Muscle layer of duodenum (tissue), 2 donors: ENCODE results near the gene GPR162.

ENCODE experiments used
- H3K27ac ChIP-seq: one replicate; pipeline ENCODE4 v1.7.0; 2013; ENCODE audit warnings: mild to moderate bottlenecking, low read length
- H3K27me3 ChIP-seq: one replicate; pipeline ENCODE4 v1.7.0; 2013; ENCODE audit warnings: low read depth, mild to moderate bottlenecking, control low read depth, low read length
- H3K36me3 ChIP-seq, 2 donors: one replicate each; pipeline ENCODE4 v1.7.0; 2013; ENCODE audit warnings: low read length in 2 of 2, control low read depth in 1 of 2, mild to moderate bottlenecking in 1 of 2; ENCODE audit not compliant: insufficient read depth in 2 of 2, control insufficient read depth in 1 of 2
- H3K4me1 ChIP-seq, 2 donors: one replicate each; pipeline ENCODE4 v1.7.0; 2013; ENCODE audit warnings: low read length in 2 of 2, mild to moderate bottlenecking in 2 of 2, control low read depth in 1 of 2, moderate library complexity in 1 of 2; ENCODE audit not compliant: insufficient read depth in 2 of 2, control insufficient read depth in 1 of 2
- H3K4me3 ChIP-seq, 2 donors: one replicate each; pipeline ENCODE4 v1.7.0; 2013; ENCODE audit warnings: low read length in 2 of 2, low read depth in 1 of 2, mild to moderate bottlenecking in 1 of 2
- H3K9me3 ChIP-seq, 2 donors: one replicate each; pipeline ENCODE4 v1.7.0; 2013; ENCODE audit warnings: low read length in 2 of 2, control low read depth in 1 of 2, mild to moderate bottlenecking in 1 of 2; ENCODE audit not compliant: control insufficient read depth in 1 of 2
- donor health status: healthy.

GPR162 gene

DNA sequence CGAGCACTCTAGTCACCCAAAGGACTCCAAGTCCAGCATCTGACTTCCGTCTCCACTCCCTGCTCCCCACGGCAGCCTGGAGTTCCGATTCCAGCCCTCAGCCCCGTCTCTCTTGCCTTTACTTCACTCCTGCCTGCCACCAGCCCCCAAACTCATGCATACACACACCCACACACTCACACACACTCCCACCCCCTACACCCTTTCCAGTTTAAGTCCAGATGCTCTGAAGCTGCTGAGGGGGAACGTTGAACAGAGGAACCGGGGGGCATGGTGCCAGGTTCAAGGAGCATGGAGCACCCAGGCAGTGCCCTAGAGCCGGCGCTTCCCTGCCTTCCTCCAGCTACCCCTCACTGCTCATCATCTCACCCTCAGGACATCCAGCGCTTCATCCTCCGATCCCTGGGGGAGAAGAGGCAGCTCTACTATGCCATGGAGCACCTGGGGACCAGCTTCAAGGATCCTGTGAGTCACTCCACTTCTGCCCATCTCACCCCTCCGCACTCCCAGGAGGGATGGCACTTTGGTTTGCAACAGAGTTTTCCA, 9.9 kb downstream of the GPR162 start:
- H3K36me3 ChIP-seq: peaks cover 11 to 22% of the 10 kb centered on the region in 2 donors
- no peaks in the 10 kb centered on the region for H3K9me3 ChIP-seq
- no peaks in the 10 kb centered on the region for H3K27me3 ChIP-seq
- H3K4me1 ChIP-seq: peaks cover 4 to 27% of the 10 kb centered on the region in 2 donors
- no peak overlapping the region for H3K4me3 ChIP-seq
- no peak overlapping the region for H3K27ac ChIP-seq

DNA sequence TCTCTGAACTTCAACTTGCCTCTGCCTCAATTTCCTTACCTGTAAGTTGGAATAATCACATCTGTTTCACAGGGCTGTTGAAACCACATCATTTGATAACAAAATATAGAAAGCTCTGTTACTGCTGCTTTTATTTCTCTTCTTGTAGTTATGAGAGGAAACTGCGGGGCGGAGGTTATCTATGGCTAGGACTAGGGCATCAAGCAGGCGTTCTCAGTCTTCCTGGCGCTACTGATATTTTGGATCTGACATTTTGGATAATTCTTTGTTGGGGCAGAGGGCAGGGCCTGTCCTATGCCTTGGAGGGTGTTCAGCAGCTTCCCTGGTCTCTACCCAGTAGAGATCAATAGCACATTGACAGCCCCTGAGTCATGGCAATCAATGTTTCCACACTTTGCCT, 10.5 kb downstream of the GPR162 start:
- H3K27ac ChIP-seq: no peak overlapping the region
- peaks cover 11 to 25% of the 10 kb centered on the region in 2 donors for H3K36me3 ChIP-seq
- H3K4me3 ChIP-seq: no peak overlapping the region
- no peaks in the 10 kb centered on the region for H3K9me3 ChIP-seq
- H3K4me1 ChIP-seq: peaks cover 3 to 22% of the 10 kb centered on the region in 2 donors
- no peaks in the 10 kb centered on the region for H3K27me3 ChIP-seq

DNA sequence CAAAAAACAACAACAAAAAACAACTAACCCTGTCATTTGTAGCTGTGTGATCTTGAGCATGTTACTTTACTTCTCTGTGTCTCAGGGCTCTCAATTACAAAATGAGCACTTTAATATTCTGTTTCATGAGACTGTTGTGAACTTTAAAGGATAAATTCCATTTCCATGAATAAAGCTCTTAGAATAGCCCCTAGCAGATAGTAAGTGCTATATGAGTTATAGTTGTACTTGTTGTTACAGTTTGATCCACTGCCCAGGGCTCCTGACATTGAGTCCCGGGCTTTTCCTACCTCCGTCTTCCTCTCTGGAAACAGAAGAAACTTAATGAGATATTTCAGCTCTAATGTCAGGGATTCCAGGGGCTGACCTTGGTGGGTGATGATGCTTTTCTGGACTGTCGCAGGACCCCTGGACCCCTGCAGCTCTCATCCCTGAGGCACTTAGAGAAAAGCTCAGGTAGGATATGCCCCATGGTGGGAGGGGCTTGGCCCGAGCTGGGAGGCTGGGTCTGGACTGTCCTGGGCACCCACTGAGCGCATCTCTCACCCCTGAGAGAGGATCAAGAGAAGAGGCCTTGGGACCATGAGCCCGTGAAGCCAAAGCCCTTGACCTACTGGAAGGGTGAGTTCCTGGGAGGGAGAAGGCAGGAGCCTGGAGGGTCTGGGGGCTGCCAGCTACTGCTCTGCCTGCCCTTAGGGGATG, 11.7 kb downstream of the GPR162 start:
- H3K4me1 ChIP-seq: peaks cover 0 to 16% of the 10 kb centered on the region in 2 donors
- peaks cover 11 to 36% of the 10 kb centered on the region in 2 donors for H3K36me3 ChIP-seq
- H3K4me3 ChIP-seq: no peak overlapping the region
- no peaks in the 10 kb centered on the region for H3K9me3 ChIP-seq
- H3K27me3 ChIP-seq: no peaks in the 10 kb centered on the region
- H3K27ac ChIP-seq: no peak overlapping the region

DNA sequence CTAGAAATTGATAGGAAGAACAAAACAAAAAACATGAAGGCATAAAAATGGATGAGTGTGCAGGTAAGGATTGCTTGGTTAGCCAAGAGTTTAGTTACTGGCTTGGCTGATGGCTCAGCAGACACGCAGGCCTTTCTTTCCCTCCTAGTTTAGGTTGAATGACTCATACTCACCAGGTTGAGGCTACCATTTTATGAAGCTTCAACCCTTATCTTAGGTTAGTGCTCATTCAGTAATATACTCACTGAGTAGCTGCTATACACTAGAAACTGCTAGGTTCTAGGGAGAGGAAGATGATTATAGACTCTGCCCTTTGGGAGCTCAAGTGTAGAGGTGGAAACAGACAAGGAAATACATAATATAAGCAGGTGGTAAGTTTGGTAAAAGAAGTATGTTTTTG, 12.6 kb downstream of the GPR162 start:
- H3K36me3 ChIP-seq: peaks cover 11 to 44% of the 10 kb centered on the region in 2 donors
- H3K9me3 ChIP-seq: no peaks in the 10 kb centered on the region
- no peaks in the 10 kb centered on the region for H3K27me3 ChIP-seq
- H3K27ac ChIP-seq: no peak overlapping the region
- no peak overlapping the region for H3K4me3 ChIP-seq
- H3K4me1 ChIP-seq: peaks cover 0 to 12% of the 10 kb centered on the region in 2 donors

DNA sequence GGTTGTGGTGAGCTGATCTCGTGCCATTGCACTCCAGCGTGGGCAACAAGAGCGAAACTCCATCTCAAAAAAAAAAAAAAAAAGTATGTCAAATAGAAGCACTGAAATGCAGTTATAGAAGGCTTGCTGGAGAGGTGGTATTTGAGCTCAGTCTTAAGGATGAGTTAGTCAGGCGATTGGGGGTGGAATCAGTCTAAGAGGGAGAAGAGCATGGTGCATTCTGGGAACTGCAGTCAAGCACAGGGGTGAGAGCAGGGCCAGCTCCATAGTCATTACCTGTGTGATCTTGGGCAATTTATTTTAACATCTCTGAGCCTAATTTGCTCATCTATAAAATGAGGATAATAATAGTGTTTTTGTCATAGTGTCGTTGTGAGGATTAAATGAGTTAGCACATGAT, 13.3 kb downstream of the GPR162 start:
- no peaks in the 10 kb centered on the region for H3K27me3 ChIP-seq
- H3K4me3 ChIP-seq: no peak overlapping the region
- no peaks in the 10 kb centered on the region for H3K9me3 ChIP-seq
- no peak overlapping the region for H3K27ac ChIP-seq
- H3K4me1 ChIP-seq: peaks cover 0 to 9% of the 10 kb centered on the region in 2 donors
- peaks cover 11 to 50% of the 10 kb centered on the region in 2 donors for H3K36me3 ChIP-seq

DNA sequence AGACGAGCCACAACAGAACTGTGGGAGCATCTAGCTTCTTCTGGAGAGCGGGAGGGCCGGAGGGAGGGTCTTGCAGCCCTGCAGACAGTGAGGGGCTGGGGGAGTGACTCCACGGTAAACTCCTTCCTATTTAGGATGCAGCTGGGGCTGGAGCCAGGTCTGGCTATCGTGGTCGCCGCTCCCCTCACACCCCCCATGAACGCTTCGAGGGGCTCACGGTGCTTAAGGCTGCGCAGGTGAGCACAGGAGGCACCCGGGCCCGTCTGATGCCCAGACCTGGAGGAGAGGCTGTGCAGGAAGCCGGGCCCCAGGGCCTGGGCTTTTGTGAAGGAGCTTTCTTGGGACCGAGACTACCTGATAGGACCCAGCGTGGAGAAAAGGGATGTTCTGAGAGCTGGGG, 15.2 kb downstream of the GPR162 start:
- Histone ChIP-seq H3K9me3 (no peaks in the 10 kb centered on the region), H3K4me1 (peaks cover 0 to 3% of the 10 kb centered on the region in 2 donors), H3K36me3 (peaks cover 8 to 41% of the 10 kb centered on the region in 2 donors), H3K27me3 (no peaks in the 10 kb centered on the region), H3K4me3 (no peak overlapping the region), H3K27ac (no peak overlapping the region)

DNA sequence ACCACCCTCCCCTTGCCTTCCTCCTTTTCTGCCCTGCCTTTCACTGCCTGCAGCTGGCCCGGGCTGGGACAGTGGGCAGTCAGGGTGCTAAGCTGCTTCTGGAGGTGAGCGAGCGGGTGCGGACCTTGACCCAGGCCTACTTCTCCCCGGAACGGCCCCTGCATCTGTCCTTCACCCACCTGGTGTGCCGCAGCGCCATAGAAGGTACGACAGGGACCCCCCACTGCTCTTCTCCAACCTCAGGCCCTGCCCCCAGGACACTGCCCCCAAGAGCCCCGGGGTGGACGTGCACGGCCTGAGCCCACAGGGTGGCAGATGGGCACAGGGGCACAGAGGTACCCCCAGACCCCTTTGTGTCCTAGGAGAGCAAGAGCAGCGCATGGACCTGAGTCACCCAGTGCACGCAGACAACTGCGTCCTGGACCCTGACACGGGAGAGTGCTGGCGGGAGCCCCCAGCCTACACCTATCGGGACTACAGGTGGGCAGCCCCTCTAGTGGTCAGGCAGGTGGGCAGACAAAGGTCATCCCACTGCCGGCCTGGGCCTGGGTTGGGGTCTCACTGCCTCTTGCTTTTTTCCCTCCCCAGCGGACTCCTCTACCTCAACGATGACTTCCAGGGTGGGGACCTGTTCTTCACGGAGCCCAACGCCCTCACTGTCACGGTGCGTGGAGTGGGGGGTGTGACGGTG, 15.9 kb downstream of the GPR162 start:
- no peaks in the 10 kb centered on the region for H3K27me3 ChIP-seq
- H3K27ac ChIP-seq: no peak overlapping the region
- H3K9me3 ChIP-seq: no peaks in the 10 kb centered on the region
- no peak overlapping the region for H3K4me3 ChIP-seq
- peaks cover 0 to 3% of the 10 kb centered on the region in 2 donors for H3K4me1 ChIP-seq
- peaks cover 5 to 41% of the 10 kb centered on the region in 2 donors for H3K36me3 ChIP-seq

DNA sequence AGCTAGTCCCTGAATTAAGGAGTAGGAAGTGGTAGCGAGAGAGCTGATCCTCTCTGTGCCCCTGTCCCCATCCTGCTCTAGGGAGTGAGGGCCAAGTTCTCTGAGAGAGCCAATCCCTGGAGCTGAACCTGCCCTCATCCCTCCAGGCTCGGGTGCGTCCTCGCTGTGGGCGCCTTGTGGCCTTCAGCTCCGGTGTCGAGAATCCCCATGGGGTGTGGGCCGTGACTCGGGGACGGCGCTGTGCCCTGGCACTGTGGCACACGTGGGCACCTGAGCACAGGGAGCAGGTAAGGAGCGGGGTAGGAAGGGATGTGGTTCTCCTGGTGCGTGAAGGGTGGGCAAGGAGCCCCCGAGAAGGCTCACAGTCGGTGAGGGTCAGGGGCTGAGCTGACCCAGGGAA, 17.2 kb downstream of the GPR162 start:
- no peaks in the 10 kb centered on the region for H3K27me3 ChIP-seq
- H3K9me3 ChIP-seq: no peaks in the 10 kb centered on the region
- H3K27ac ChIP-seq: no peak overlapping the region
- H3K36me3 ChIP-seq: peaks cover 5 to 40% of the 10 kb centered on the region in 2 donors
- peaks cover 0 to 3% of the 10 kb centered on the region in 2 donors for H3K4me1 ChIP-seq
- H3K4me3 ChIP-seq: no peak overlapping the region

DNA sequence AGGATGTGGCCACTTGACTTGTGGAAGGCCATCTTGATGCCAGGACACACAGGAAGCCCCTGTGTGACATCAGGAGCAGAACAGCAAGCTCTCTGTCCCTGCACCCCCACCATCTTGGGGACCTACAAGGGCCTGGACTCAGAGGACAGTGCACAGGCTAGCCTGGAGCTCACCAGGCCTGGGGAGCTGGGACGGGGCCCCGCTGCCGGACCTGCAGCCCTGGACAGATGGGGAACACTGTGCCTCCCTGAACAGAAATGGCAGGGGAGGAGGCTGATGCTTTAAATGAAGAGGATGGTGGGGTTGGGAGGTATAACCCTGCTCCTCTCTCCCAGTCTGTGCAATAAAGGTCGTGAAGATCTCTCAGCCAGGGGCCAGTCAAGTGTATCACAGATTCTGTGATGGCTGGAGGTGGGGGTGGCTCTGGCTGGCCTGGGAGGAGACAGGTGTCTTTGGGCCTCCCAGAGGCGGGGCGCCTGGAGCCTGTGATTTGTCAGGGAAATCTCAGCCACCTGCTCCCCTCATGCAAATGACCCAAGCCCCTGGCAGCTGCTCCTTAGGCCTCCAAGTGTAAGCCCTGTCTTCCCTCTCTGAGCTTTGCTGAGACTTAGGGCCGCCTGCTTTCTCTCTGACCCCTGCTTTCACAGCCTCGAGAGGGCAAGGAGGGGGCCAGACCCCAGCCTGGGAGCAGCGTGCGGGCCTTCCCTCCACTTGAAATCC, 18.0 kb downstream of the GPR162 start:
- Histone ChIP-seq H3K36me3 (peaks cover 0 to 40% of the 10 kb centered on the region in 2 donors), H3K4me3 (no peak overlapping the region), H3K27ac (no peak overlapping the region), H3K9me3 (no peaks in the 10 kb centered on the region), H3K27me3 (no peaks in the 10 kb centered on the region), H3K4me1 (peaks cover 0 to 3% of the 10 kb centered on the region in 2 donors)

DNA sequence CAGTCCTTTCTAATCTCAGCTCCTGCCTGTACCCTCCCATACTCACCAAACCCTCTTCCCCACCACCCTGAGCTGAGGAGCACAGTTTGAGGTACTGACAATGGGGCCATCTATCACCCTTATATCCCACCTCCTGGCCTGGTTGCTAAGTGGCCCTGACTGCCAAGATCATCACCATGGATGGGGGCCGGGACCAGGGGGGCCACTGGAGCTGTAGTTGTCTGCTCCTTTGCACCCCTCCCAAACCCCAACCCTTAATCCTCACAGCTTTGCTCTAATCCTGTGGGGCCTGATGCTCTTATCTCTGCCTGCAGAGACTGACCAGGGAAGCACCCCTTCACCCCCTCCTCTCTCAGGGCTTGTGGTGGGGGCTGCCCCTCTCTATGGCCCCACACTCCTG, 18.7 kb downstream of the GPR162 start:
- Histone ChIP-seq H3K4me3 (no peak overlapping the region), H3K4me1 (peaks cover 0 to 3% of the 10 kb centered on the region in 2 donors), H3K36me3 (peaks cover 0 to 47% of the 10 kb centered on the region in 2 donors), H3K27ac (no peak overlapping the region), H3K9me3 (no peaks in the 10 kb centered on the region), H3K27me3 (no peaks in the 10 kb centered on the region)
